ENCODE measurements around the gene WDR7.

DNA sequence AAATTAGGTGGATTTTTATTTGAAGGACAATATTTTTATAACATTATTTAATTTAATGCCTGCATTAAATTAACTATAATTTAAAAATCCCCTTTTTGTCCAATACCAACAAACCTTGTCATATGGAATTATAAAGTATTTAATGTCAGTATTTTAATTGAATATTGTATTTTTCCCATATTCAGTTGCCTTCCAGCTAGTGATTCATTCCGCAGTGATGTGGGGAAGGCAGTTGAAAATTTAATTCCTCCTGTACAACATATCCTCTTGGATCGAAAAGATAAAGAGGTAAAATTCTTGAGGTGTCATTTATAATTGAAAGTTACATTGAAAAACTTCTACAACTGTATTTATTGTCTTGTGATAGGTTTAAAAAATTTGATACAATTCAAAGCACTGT, 40.4 kb downstream of the WDR7 start:
- TF ChIP-seq EZH2phosphoT487 (IDR thresholded peaks at IDR 0.05; ENCODE audit: borderline replicate concordance) (no peak), JUND (IDR thresholded peaks at IDR 0.05) (no peak), POLR2A (IDR thresholded peaks at IDR 0.05; ENCODE audit: borderline replicate concordance, extremely low read depth, insufficient read depth, insufficient read length) (no peak), POLR2AphosphoS5 (IDR thresholded peaks at IDR 0.05; ENCODE audit: low read depth, low read length) (no peak), CEBPB (IDR thresholded peaks at IDR 0.05; ENCODE audit: low read depth) (no peak), EZH2 (IDR thresholded peaks at IDR 0.05) (no peak)
- TF ChIP-seq, protein P1, sequence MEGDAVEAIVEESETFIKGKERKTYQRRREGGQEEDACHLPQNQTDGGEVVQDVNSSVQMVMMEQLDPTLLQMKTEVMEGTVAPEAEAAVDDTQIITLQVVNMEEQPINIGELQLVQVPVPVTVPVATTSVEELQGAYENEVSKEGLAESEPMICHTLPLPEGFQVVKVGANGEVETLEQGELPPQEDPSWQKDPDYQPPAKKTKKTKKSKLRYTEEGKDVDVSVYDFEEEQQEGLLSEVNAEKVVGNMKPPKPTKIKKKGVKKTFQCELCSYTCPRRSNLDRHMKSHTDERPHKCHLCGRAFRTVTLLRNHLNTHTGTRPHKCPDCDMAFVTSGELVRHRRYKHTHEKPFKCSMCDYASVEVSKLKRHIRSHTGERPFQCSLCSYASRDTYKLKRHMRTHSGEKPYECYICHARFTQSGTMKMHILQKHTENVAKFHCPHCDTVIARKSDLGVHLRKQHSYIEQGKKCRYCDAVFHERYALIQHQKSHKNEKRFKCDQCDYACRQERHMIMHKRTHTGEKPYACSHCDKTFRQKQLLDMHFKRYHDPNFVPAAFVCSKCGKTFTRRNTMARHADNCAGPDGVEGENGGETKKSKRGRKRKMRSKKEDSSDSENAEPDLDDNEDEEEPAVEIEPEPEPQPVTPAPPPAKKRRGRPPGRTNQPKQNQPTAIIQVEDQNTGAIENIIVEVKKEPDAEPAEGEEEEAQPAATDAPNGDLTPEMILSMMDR (IDR thresholded peaks at IDR 0.05 in 2 of 3, conservative IDR thresholded peaks at IDR 0.05 in 1 of 3; ENCODE audit: borderline replicate concordance in 1 of 3, insufficient read depth in 1 of 3, low read depth in 2 of 3, low read length in 2 of 3): no peak
- TF ChIP-seq, protein P2, sequence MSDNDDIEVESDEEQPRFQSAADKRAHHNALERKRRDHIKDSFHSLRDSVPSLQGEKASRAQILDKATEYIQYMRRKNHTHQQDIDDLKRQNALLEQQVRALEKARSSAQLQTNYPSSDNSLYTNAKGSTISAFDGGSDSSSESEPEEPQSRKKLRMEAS (IDR thresholded peaks at IDR 0.05): no peak
- TF ChIP-seq, protein P3, sequence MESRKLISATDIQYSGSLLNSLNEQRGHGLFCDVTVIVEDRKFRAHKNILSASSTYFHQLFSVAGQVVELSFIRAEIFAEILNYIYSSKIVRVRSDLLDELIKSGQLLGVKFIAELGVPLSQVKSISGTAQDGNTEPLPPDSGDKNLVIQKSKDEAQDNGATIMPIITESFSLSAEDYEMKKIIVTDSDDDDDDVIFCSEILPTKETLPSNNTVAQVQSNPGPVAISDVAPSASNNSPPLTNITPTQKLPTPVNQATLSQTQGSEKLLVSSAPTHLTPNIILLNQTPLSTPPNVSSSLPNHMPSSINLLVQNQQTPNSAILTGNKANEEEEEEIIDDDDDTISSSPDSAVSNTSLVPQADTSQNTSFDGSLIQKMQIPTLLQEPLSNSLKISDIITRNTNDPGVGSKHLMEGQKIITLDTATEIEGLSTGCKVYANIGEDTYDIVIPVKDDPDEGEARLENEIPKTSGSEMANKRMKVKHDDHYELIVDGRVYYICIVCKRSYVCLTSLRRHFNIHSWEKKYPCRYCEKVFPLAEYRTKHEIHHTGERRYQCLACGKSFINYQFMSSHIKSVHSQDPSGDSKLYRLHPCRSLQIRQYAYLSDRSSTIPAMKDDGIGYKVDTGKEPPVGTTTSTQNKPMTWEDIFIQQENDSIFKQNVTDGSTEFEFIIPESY (IDR thresholded peaks at IDR 0.05; ENCODE audit: extremely low read depth, insufficient replicate concordance, low read length): no peak
